HepG2 (cell line): Measurements from ENCODE around the gene C16orf90. TPM values are rescaled to one million over a fixed set of nuclear protein-coding genes. Genes with fewer than 3 reads are reported as not detected.

Experiments used
- HNRNPLL ChIP-seq: fragments of 200-400 bp; formaldehyde crosslinking; IDR thresholded peaks from 2 replicates; pipeline ENCODE4 v1.6.1; 2017; ENCODE audit warnings: mild to moderate bottlenecking, low read depth, low read length; ENCODE audit not compliant: poor library complexity, severe bottlenecking
- ISX ChIP-seq: sonication (generic); formaldehyde crosslinking; conservative IDR thresholded peaks from 2 replicates; pipeline ENCODE4 v1.5.0; 2020; ENCODE audit warnings: missing genetic modification reagents
- MED1 ChIP-seq: sonication (generic); formaldehyde crosslinking; IDR thresholded peaks from 2 replicates; pipeline ENCODE4 v1.4.0; 2020; ENCODE audit warnings: missing genetic modification reagents
- TAF1 ChIP-seq: sonication (generic); formaldehyde crosslinking; IDR thresholded peaks from 2 replicates; pipeline ENCODE4 v1.4.0; 2020; ENCODE audit warnings: missing genetic modification reagents
- TBX2 ChIP-seq: sonication (generic); formaldehyde crosslinking; IDR thresholded peaks from 2 replicates; pipeline ENCODE4 v1.5.0; 2020; ENCODE audit warnings: missing genetic modification reagents, mild to moderate bottlenecking, borderline replicate concordance
- ZNF780A ChIP-seq: sonication (generic); formaldehyde crosslinking; IDR thresholded peaks from 2 replicates; pipeline ENCODE4 v1.8.0; 2022; ENCODE audit warnings: mild to moderate bottlenecking, missing genetic modification reagents, moderate library complexity
- polyA plus RNA-seq, 8 experiments: library from polyadenylated mRNA; depleted of rRNA in 3 of 8; stranded (reverse) in 7 of 8; unstranded in 1 of 8; fragments of >200 nt; fragmentation: Illumina TruSeq in 4 of 8; extraction: Trizol in 4 of 8; gene quantifications; 2 replicates each; pipeline versions ENCODE4 v1.2.1 to v1.2.3, GENCODE V29; 2011 to 2016; ENCODE audit warnings: low read depth in 4 of 8, missing spikeins in 1 of 8, mixed read lengths in 1 of 8; ENCODE audit not compliant: insufficient read depth in 1 of 8
- total RNA-seq, 5 experiments: library from RNA; depleted of rRNA; stranded (reverse); fragments of >200 nt; fragmentation: Illumina TruSeq; extraction: Trizol; gene quantifications; 2 replicates each; pipeline ENCODE4 v1.2.3, GENCODE V29; 2016; ENCODE audit warnings: low read depth in 1 of 5
- TF ChIP-seq, protein P1 (sequence below): IDR thresholded peaks from 2 replicates; pipeline ENCODE4 v1.6.1; 2012; ENCODE audit warnings: low read depth, low read length, improper control_type of control experiment
- TF ChIP-seq, protein P2 (sequence below): sonication (generic); formaldehyde crosslinking; IDR thresholded peaks from 2 replicates; pipeline ENCODE4 v1.5.1; 2020; ENCODE audit warnings: missing genetic modification reagents, mild to moderate bottlenecking, borderline replicate concordance
- TF ChIP-seq, protein P3 (sequence below), 2 experiments: sonication (generic) in 1 of 2; formaldehyde crosslinking in 1 of 2; IDR thresholded peaks; 2 replicates each; pipeline versions ENCODE4 v1.6.1 to v1.9.0; 2014 to 2022; ENCODE audit warnings: antibody characterized with exemption in 1 of 2, borderline replicate concordance in 1 of 2, inconsistent platforms in 1 of 2, low read depth in 1 of 2, missing genetic modification reagents in 1 of 2
- TF ChIP-seq, protein P4 (sequence below): sonication (generic); formaldehyde crosslinking; IDR thresholded peaks from 2 replicates; pipeline ENCODE4 v1.5.0; 2020; ENCODE audit warnings: missing genetic modification reagents
- TF ChIP-seq, protein P5 (sequence below): sonication (generic); formaldehyde crosslinking; IDR thresholded peaks from 2 replicates; pipeline ENCODE4 v1.9.0; 2021; ENCODE audit warnings: missing genetic modification reagents, borderline replicate concordance
- TF ChIP-seq, protein P6 (sequence below): fragments of 450-650 bp; IDR thresholded peaks from 2 replicates; pipeline ENCODE4 v1.6.1; 2017; ENCODE audit warnings: mild to moderate bottlenecking

The C16orf90 gene
- total and polyA plus RNA-seq, 2 of the 13 experiments (the other 11 are each of a cell fraction or from before 2014, with no cell fraction given) = not detected

DNA sequence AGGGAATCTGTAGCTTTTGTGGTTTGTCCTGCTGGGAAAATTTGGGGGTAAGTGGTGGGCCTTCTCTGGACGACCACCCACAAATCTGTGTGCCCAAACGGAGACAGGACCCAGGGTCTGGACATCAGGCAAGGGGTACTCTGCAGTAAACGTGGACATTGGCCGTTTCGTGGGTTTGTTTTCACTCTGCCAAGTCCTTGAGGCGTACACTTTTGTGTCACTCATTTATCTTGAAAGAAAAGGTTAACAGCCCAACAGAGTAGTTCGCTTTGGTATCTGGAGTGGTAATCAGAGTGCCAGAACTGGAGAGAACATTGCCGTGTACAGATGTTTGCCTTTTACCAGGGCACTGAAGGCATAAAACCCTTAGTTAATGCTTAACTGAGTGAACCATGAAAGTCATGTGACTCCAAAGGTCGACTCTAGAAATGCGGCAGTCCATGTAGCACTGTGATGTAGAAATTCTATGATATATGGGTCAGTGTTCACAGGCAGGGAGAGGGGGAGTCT is 36.4 kb downstream of the C16orf90 start (continued):
- TF ChIP-seq, protein P1, sequence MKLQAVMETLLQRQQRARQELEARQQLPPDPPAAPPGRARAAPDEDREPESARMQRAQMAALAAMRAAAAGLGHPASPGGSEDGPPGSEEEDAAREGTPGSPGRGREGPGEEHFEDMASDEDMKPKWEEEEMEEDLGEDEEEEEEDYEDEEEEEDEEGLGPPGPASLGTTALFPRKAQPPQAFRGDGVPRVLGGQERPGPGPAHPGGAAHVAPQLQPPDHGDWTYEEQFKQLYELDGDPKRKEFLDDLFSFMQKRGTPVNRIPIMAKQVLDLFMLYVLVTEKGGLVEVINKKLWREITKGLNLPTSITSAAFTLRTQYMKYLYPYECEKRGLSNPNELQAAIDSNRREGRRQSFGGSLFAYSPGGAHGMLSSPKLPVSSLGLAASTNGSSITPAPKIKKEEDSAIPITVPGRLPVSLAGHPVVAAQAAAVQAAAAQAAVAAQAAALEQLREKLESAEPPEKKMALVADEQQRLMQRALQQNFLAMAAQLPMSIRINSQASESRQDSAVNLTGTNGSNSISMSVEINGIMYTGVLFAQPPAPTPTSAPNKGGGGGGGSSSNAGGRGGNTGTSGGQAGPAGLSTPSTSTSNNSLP = peak; percentile 74
- TF ChIP-seq, protein P2, sequence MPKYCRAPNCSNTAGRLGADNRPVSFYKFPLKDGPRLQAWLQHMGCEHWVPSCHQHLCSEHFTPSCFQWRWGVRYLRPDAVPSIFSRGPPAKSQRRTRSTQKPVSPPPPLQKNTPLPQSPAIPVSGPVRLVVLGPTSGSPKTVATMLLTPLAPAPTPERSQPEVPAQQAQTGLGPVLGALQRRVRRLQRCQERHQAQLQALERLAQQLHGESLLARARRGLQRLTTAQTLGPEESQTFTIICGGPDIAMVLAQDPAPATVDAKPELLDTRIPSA (CRISPR knock-in tag) = no peak
- TF ChIP-seq ZNF780A (CRISPR knock-in tag) (no peak), TBX2 (CRISPR knock-in tag) (peak; percentile 61; the same call in 1 of the 2 replicates), TAF1 (CRISPR knock-in tag) (peak; percentile 25; the same call in 1 of the 2 replicates), ISX (0 out of 2 replicates have a peak, but pooled peaks have one; percentile 38), HNRNPLL (no peak), MED1 (CRISPR knock-in tag) (peak; percentile 39; the same call in 1 of the 2 replicates)
- TF ChIP-seq, protein P3, sequence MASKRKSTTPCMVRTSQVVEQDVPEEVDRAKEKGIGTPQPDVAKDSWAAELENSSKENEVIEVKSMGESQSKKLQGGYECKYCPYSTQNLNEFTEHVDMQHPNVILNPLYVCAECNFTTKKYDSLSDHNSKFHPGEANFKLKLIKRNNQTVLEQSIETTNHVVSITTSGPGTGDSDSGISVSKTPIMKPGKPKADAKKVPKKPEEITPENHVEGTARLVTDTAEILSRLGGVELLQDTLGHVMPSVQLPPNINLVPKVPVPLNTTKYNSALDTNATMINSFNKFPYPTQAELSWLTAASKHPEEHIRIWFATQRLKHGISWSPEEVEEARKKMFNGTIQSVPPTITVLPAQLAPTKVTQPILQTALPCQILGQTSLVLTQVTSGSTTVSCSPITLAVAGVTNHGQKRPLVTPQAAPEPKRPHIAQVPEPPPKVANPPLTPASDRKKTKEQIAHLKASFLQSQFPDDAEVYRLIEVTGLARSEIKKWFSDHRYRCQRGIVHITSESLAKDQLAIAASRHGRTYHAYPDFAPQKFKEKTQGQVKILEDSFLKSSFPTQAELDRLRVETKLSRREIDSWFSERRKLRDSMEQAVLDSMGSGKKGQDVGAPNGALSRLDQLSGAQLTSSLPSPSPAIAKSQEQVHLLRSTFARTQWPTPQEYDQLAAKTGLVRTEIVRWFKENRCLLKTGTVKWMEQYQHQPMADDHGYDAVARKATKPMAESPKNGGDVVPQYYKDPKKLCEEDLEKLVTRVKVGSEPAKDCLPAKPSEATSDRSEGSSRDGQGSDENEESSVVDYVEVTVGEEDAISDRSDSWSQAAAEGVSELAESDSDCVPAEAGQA (IDR thresholded peaks at IDR 0.05; ENCODE audit: low read depth) = no peak
- TF ChIP-seq, protein P3 (CRISPR knock-in tag; IDR thresholded peaks at IDR 0.05; ENCODE audit: borderline replicate concordance) = no peak
- TF ChIP-seq, protein P4, sequence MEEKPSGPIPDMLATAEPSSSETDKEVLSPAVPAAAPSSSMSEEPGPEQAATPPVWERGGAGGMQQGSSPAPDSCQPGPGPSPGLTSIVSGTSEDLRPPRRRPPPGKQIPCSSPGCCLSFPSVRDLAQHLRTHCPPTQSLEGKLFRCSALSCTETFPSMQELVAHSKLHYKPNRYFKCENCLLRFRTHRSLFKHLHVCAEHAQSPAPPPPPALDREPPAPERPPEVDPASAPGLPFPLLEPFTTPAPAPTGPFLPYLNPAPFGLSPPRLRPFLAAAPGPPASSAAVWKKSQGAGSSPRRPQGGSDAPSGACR (CRISPR knock-in tag) = peak; percentile 61
- TF ChIP-seq, protein P5, sequence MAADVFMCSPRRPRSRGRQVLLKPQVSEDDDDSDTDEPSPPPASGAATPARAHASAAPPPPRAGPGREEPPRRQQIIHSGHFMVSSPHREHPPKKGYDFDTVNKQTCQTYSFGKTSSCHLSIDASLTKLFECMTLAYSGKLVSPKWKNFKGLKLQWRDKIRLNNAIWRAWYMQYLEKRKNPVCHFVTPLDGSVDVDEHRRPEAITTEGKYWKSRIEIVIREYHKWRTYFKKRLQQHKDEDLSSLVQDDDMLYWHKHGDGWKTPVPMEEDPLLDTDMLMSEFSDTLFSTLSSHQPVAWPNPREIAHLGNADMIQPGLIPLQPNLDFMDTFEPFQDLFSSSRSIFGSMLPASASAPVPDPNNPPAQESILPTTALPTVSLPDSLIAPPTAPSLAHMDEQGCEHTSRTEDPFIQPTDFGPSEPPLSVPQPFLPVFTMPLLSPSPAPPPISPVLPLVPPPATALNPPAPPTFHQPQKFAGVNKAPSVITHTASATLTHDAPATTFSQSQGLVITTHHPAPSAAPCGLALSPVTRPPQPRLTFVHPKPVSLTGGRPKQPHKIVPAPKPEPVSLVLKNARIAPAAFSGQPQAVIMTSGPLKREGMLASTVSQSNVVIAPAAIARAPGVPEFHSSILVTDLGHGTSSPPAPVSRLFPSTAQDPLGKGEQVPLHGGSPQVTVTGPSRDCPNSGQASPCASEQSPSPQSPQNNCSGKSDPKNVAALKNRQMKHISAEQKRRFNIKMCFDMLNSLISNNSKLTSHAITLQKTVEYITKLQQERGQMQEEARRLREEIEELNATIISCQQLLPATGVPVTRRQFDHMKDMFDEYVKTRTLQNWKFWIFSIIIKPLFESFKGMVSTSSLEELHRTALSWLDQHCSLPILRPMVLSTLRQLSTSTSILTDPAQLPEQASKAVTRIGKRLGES (CRISPR knock-in tag) = 0 out of 2 replicates have a peak, but pooled peaks have one; percentile 3
- TF ChIP-seq, protein P6, sequence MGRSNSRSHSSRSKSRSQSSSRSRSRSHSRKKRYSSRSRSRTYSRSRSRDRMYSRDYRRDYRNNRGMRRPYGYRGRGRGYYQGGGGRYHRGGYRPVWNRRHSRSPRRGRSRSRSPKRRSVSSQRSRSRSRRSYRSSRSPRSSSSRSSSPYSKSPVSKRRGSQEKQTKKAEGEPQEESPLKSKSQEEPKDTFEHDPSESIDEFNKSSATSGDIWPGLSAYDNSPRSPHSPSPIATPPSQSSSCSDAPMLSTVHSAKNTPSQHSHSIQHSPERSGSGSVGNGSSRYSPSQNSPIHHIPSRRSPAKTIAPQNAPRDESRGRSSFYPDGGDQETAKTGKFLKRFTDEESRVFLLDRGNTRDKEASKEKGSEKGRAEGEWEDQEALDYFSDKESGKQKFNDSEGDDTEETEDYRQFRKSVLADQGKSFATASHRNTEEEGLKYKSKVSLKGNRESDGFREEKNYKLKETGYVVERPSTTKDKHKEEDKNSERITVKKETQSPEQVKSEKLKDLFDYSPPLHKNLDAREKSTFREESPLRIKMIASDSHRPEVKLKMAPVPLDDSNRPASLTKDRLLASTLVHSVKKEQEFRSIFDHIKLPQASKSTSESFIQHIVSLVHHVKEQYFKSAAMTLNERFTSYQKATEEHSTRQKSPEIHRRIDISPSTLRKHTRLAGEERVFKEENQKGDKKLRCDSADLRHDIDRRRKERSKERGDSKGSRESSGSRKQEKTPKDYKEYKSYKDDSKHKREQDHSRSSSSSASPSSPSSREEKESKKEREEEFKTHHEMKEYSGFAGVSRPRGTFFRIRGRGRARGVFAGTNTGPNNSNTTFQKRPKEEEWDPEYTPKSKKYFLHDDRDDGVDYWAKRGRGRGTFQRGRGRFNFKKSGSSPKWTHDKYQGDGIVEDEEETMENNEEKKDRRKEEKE = no peak
